Peyer's patch (tissue), 4 donors: ENCODE measurements around the gene MARCHF11.

ENCODE experiments used
- CTCF ChIP-seq, 6 experiments: fragments of 450-650 bp in 4 of 6; fragments of 200-600 bp in 2 of 6; sonication (generic) in 1 of 6; IDR thresholded peaks; one replicate each; pipeline ENCODE4 v1.5.1; 2017 to 2019; ENCODE audit warnings: antibody characterized with exemption in 6 of 6, mild to moderate bottlenecking in 3 of 6, moderate library complexity in 1 of 6
- POLR2A ChIP-seq, 2 donors: fragments of 450-650 bp; IDR thresholded peaks; one replicate each; pipeline ENCODE4 v1.5.1; 2017; ENCODE audit warnings: antibody characterized with exemption in 2 of 2, mild to moderate bottlenecking in 2 of 2, moderate library complexity in 2 of 2

- TF ChIP-seq CTCF (IDR thresholded peaks at IDR 0.05) (no peak), POLR2A (IDR thresholded peaks at IDR 0.05) (no peak)
Measured at GRCh38 chr5:16050414-16050813, 129.2 kb downstream of the MARCHF11 start.
